MM.1S (cell line): ENCODE data around the gene QRICH1.

Experiments used
- DNase-seq: peaks from one replicate; pipeline ENCODE4 v3.0.0-alpha.2; 2015
- H2AFZ ChIP-seq: fragments of 300-600 bp; sonication (generic); 2 replicates; pipeline ENCODE4 v1.6.0; 2016; ENCODE audit warnings: antibody characterized with exemption, low read length
- H3F3A ChIP-seq: fragments of 300-600 bp; sonication (generic); 2 replicates; pipeline ENCODE4 v1.6.1; 2016; ENCODE audit warnings: mild to moderate bottlenecking, antibody characterized with exemption, low read length, moderate library complexity, mixed read lengths; ENCODE audit not compliant: insufficient read depth
- H3K27ac ChIP-seq: fragments of 300-600 bp; sonication (generic); 2 replicates; pipeline ENCODE4 v1.5.1; 2016; ENCODE audit warnings: mild to moderate bottlenecking, low read length
- H3K27me3 ChIP-seq: fragments of 300-600 bp; sonication (generic); replicated peaks from 2 replicates; pipeline ENCODE4 v1.6.0; 2016; ENCODE audit warnings: low read length; ENCODE audit not compliant: insufficient read depth
- H3K36me3 ChIP-seq: fragments of 300-600 bp; sonication (generic); replicated peaks from 2 replicates; pipeline ENCODE4 v1.6.1; 2016; ENCODE audit warnings: mild to moderate bottlenecking, low read length, mixed read lengths; ENCODE audit not compliant: insufficient read depth
- H3K4me1 ChIP-seq: fragments of 300-600 bp; sonication (generic); 2 replicates; pipeline ENCODE4 v1.6.1; 2016; ENCODE audit warnings: low read length, mixed read lengths
- H3K4me2 ChIP-seq: fragments of 300-600 bp; sonication (generic); 2 replicates; pipeline ENCODE4 v1.6.0; 2016; ENCODE audit warnings: low read depth, low read length
- H3K4me3 ChIP-seq: fragments of 300-600 bp; sonication (generic); 2 replicates; pipeline ENCODE4 v1.5.1; 2016; ENCODE audit warnings: low read length, mixed read lengths
- H3K79me2 ChIP-seq: fragments of 300-600 bp; sonication (generic); 2 replicates; pipeline ENCODE4 v1.6.1; 2016; ENCODE audit warnings: mixed run types, low read length, mixed read lengths
- H3K9ac ChIP-seq: fragments of 300-600 bp; sonication (generic); 2 replicates; pipeline ENCODE4 v1.6.1; 2016; ENCODE audit warnings: low read length, mixed read lengths
- H3K9me2 ChIP-seq: fragments of 300-600 bp; sonication (generic); replicated peaks from 2 replicates; pipeline ENCODE4 v1.6.1; 2016; ENCODE audit warnings: mild to moderate bottlenecking, low read length, mixed read lengths; ENCODE audit not compliant: insufficient read depth
- H3K9me3 ChIP-seq: fragments of 300-600 bp; sonication (generic); replicated peaks from 2 replicates; pipeline ENCODE4 v1.6.1; 2016; ENCODE audit warnings: mild to moderate bottlenecking, low read length, mixed read lengths; ENCODE audit not compliant: insufficient read depth
- H4K20me1 ChIP-seq: fragments of 300-600 bp; sonication (generic); 2 replicates; pipeline ENCODE4 v1.6.1; 2016; ENCODE audit warnings: mild to moderate bottlenecking, low read length, moderate library complexity, mixed read lengths; ENCODE audit not compliant: insufficient read depth
- CTCF ChIP-seq: fragments of 300-600 bp; sonication (generic); IDR thresholded peaks from 2 replicates; pipeline ENCODE4 v1.5.1; 2016; ENCODE audit warnings: antibody characterized with exemption, low read length, mixed read lengths
- EZH2 ChIP-seq: fragments of 300-600 bp; sonication (generic); optimal IDR thresholded peaks from 2 replicates; pipeline ENCODE3; 2017; ENCODE audit warnings: low read depth, mild to moderate bottlenecking, antibody characterized with exemption, low read length, mixed read lengths
- EZH2phosphoT487 ChIP-seq: fragments of 300-600 bp; sonication (generic); IDR thresholded peaks from 2 replicates; pipeline ENCODE4 v1.6.1; 2018; ENCODE audit warnings: antibody characterized with exemption, low read length

Gene QRICH1

GRCh38 chr3:49053543-49053942 is 40.3 kb downstream of the QRICH1 start:
- Histone ChIP-seq H2AFZ (no peak overlapping the region), H3K27me3 (no peaks in the 10 kb centered on the region), H4K20me1 (no peaks in the 10 kb centered on the region), H3K9me2 (no peaks in the 10 kb centered on the region), H3K9me3 (no peaks in the 10 kb centered on the region), H3K4me2 (no peak overlapping the region), H3K36me3 (peaks cover 9% of the 10 kb centered on the region; the same call in 1 of the 2 replicates), H3K27ac (no peak overlapping the region), H3K9ac (no peak overlapping the region), H3K4me1 (no peaks in the 10 kb centered on the region), H3F3A (no peaks in the 10 kb centered on the region), H3K4me3 (no peak overlapping the region), H3K79me2 (peaks cover 14% of the 10 kb centered on the region)
- no peak for TF ChIP-seq CTCF
- no peak for TF ChIP-seq EZH2
- no peak for TF ChIP-seq EZH2phosphoT487
- DNase-seq = no peak

GRCh38 chr3:49035281-49035680 is 58.6 kb downstream of the QRICH1 start:
- H3K4me3 ChIP-seq = no peak overlapping the region
- no peaks in the 10 kb centered on the region for H3K27me3 ChIP-seq
- no peaks in the 10 kb centered on the region for H3K4me1 ChIP-seq
- H3K27ac ChIP-seq = no peak overlapping the region
- H3K9me3 ChIP-seq = no peaks in the 10 kb centered on the region
- no peaks in the 10 kb centered on the region for H4K20me1 ChIP-seq
- H3K4me2 ChIP-seq = no peak overlapping the region
- peaks cover 9% of the 10 kb centered on the region; the same call in 1 of the 2 replicates for H3K36me3 ChIP-seq
- no peaks in the 10 kb centered on the region for H3K9me2 ChIP-seq
- no peak for DNase-seq
- no peak overlapping the region for H3K9ac ChIP-seq
- TF ChIP-seq EZH2 = no peak
- no peak for TF ChIP-seq EZH2phosphoT487
- no peak for TF ChIP-seq CTCF
- H3K79me2 ChIP-seq = no peaks in the 10 kb centered on the region
- H3F3A ChIP-seq = peaks cover 2% of the 10 kb centered on the region
- no peak overlapping the region for H2AFZ ChIP-seq

DNA sequence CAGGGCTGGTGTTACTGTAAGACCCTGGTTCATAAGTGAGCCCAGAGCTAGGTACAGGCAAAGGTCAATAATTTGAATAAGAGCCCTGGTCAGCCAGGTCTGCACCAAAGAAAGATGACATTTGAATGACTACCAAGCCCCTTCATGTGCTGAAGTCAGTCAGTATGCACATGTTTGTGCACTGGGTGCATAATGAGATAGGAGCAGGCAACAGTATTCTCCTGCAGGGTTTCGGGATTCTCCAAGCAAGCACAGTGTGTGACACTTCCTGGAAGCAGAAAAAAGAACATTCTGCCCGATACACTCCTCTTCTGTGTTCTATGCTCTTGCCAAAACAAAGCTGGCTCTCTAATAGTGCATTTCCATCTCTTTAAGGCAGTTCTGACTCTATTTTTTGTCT is 59.2 kb downstream of the QRICH1 start:
- Histone ChIP-seq H3F3A (peaks cover 8% of the 10 kb centered on the region), H3K9me3 (no peaks in the 10 kb centered on the region), H3K9ac (no peak overlapping the region), H3K9me2 (no peaks in the 10 kb centered on the region), H3K4me3 (no peak overlapping the region), H3K4me1 (no peaks in the 10 kb centered on the region), H2AFZ (no peak overlapping the region), H3K79me2 (no peaks in the 10 kb centered on the region), H3K27ac (no peak overlapping the region), H3K4me2 (no peak overlapping the region), H3K36me3 (peaks cover 9% of the 10 kb centered on the region; the same call in 1 of the 2 replicates), H3K27me3 (no peaks in the 10 kb centered on the region), H4K20me1 (no peaks in the 10 kb centered on the region)
- TF ChIP-seq CTCF = no peak
- TF ChIP-seq EZH2 = no peak
- no peak for TF ChIP-seq EZH2phosphoT487
- no peak for DNase-seq
